ENCODE results near the gene C10orf53. TPM values are rescaled to one million over a fixed set of nuclear protein-coding genes. Genes with fewer than 3 reads are reported as not detected.

The C10orf53 gene
- total and polyA plus RNA-seq, 10 of the 15 experiments (the other 5 are each of a cell fraction or from before 2014, with no cell fraction given): not detected

- Histone ChIP-seq H3K36me3 (ENCODE audit: control insufficient read depth in 2 of 2, insufficient read depth in 2 of 2, low read length in 1 of 2) (no peaks in the 10 kb centered on the region), H3K27ac (ENCODE audit: control insufficient read depth, insufficient read depth) (no peak overlapping the region), H2AFZ (ENCODE audit: control insufficient read depth, low read depth, low read length) (no peak overlapping the region), H3K4me2 (ENCODE audit: control insufficient read depth, insufficient read depth) (no peak overlapping the region), H3K9ac (ENCODE audit: control insufficient read depth, insufficient read depth, low read length) (no peak overlapping the region), H3K4me3 (no peak overlapping the region), H4K20me1 (ENCODE audit: control insufficient read depth, insufficient read depth) (no peaks in the 10 kb centered on the region), H3K79me2 (ENCODE audit: control insufficient read depth, insufficient read depth, low read length) (no peaks in the 10 kb centered on the region), H3K27me3 (replicated peaks in 1 of 2; ENCODE audit: control insufficient read depth in 2 of 2, insufficient read depth in 2 of 2, low read length in 1 of 2) (no peaks in the 10 kb centered on the region; a peak in 2 of 4 replicates), H3K9me3 (replicated peaks; ENCODE audit: control insufficient read depth, insufficient read depth, low read length) (no peaks in the 10 kb centered on the region; the same call in 2 of the 3 replicates), H3K4me1 (ENCODE audit: control insufficient read depth, insufficient read depth, low read length) (no peaks in the 10 kb centered on the region)
- SMC1A ChIA-PET (ENCODE audit: uncharacterized antibody, unreplicated experiment): no interaction called here
- WGBS (ENCODE audit: insufficient coverage, insufficient replicate concordance, low lambda C conversion rate, missing lambda C conversion rate): 18% methylated on average over 8 of the region's 8 CpGs
- TF ChIP-seq CREB1 (IDR thresholded peaks at IDR 0.05; ENCODE audit: low read depth) (no peak), TCF12 (IDR thresholded peaks at IDR 0.05; ENCODE audit: low read depth, low read length) (no peak), E2F4 (IDR thresholded peaks at IDR 0.05; ENCODE audit: low read depth, low read length) (no peak), NFIC (IDR thresholded peaks at IDR 0.05; ENCODE audit: low read depth, low read length) (no peak), JUND (IDR thresholded peaks at IDR 0.05; ENCODE audit: low read depth, low read length) (no peak), RELB (IDR thresholded peaks at IDR 0.05; ENCODE audit: low read depth) (no peak), EZH2 (IDR thresholded peaks at IDR 0.05; ENCODE audit: borderline replicate concordance, control insufficient read depth, low read depth, low read length) (no peak), BRCA1 (IDR thresholded peaks at IDR 0.05; ENCODE audit: low read depth, low read length) (no peak), EGR1 (IDR thresholded peaks at IDR 0.05; ENCODE audit: borderline replicate concordance in 1 of 2, low read depth in 2 of 2, low read length in 2 of 2) (no peak), HDAC6 (IDR thresholded peaks at IDR 0.05; ENCODE audit: unreplicated experiment) (no peak), WRNIP1 (IDR thresholded peaks at IDR 0.05; ENCODE audit: borderline replicate concordance, low read depth, low read length) (no peak), MAX (IDR thresholded peaks at IDR 0.05; ENCODE audit: low read depth, low read length) (no peak), KDM1A (IDR thresholded peaks at IDR 0.05; ENCODE audit: borderline replicate concordance) (no peak), ATF7 (IDR thresholded peaks at IDR 0.05; ENCODE audit: low read depth) (no peak), POLR2AphosphoS5 (IDR thresholded peaks at IDR 0.05; ENCODE audit: low read length) (no peak), YY1 (IDR thresholded peaks at IDR 0.05; ENCODE audit: low read depth, low read length) (no peak), NR2F1 (conservative IDR thresholded peaks at IDR 0.05) (no peak)
- POLR2A ChIA-PET: no interaction called here
- in situ Hi-C loops (cut with MboI): no loop called here
- BruUV-seq (replicated peaks): no TSS peak
- FAIRE-seq: no peak
- ATAC-seq: no peak
- RAD21 ChIA-PET (ENCODE audit: unreplicated experiment): no interaction called here
- intact Hi-C loops (cut with micrococcal nuclease; ENCODE audit: unreplicated experiment): no loop called here
- CTCF ChIA-PET: no interaction called here
- no peak for DNase-seq (ENCODE audit: low read depth, low spot score)
Observed at GRCh38 chr10:49661140-49661856, 18.2 kb upstream of the C10orf53 start.

Data from GM12878 (cell line).